ENCODE results near the gene TNIK. TPM values are rescaled to one million over a fixed set of nuclear protein-coding genes. Genes with fewer than 3 reads are reported as not detected.

Gene TNIK
- total and polyA plus RNA-seq, 2 of the 4 experiments (the other 2 are of a cell fraction) = 3.4 to 6.3 TPM

GRCh38 chr3:171301002-171301401, 159.2 kb downstream of the TNIK start:
- Histone ChIP-seq H3K14ac (replicated peaks; ENCODE audit: low read depth, low read length) (no peak overlapping the region), H2AK5ac (ENCODE audit: low read depth, low read length) (no peak overlapping the region), H3K9me1 (ENCODE audit: insufficient read depth, low read length) (no peaks in the 10 kb centered on the region), H2AFZ (replicated peaks; ENCODE audit: low read length, poor library complexity) (no peak overlapping the region), H3K27ac (ENCODE audit: insufficient read depth, low read length) (no peak overlapping the region), H3K4ac (ENCODE audit: low read depth, low read length) (no peak overlapping the region), H3K27me3 (ENCODE audit: control insufficient read depth, insufficient read depth, low read length) (peaks cover 3% of the 10 kb centered on the region; the same call in 1 of the 2 replicates), H3K4me2 (ENCODE audit: low read depth, low read length) (no peak overlapping the region), H3K4me3 (ENCODE audit: insufficient read depth, low read depth, low read length) (no peak overlapping the region), H4K91ac (ENCODE audit: insufficient read depth, low read depth, low read length) (no peak overlapping the region), H3K56ac (ENCODE audit: extremely low read depth, insufficient read depth, low read length) (no peak overlapping the region), H3K9ac (ENCODE audit: low read depth, low read length) (no peak overlapping the region), H3K18ac (ENCODE audit: low read depth, low read length) (no peak overlapping the region), H2BK15ac (ENCODE audit: low read depth, low read length) (no peak overlapping the region), H2BK120ac (ENCODE audit: low read depth, low read length) (no peak overlapping the region), H4K5ac (ENCODE audit: low read depth, low read length) (no peak overlapping the region), H4K20me1 (ENCODE audit: insufficient read depth, low read length) (no peaks in the 10 kb centered on the region), H2AK9ac (replicated peaks; ENCODE audit: low read depth, low read length, poor library complexity) (no peak overlapping the region), H3K9me3 (ENCODE audit: control insufficient read depth, insufficient read depth, low read length) (no peaks in the 10 kb centered on the region), H3K23ac (ENCODE audit: low read depth, low read length) (no peak overlapping the region), H3K4me1 (ENCODE audit: control insufficient read depth, insufficient read depth, low read length) (no peaks in the 10 kb centered on the region), H3K36me3 (ENCODE audit: control insufficient read depth, insufficient read depth, low read length) (no peaks in the 10 kb centered on the region), H2BK20ac (ENCODE audit: low read depth, low read length) (no peak overlapping the region), H4K8ac (ENCODE audit: low read depth in 2 of 2, low read length in 2 of 2) (no peak overlapping the region), H2BK5ac (ENCODE audit: low read depth, low read length, poor library complexity, severe bottlenecking) (no peak overlapping the region), H3K79me1 (ENCODE audit: low read depth in 1 of 2, low read length in 2 of 2) (no peaks in the 10 kb centered on the region; a peak in 1 of 4 replicates)
- no TSS peak for BruUV-seq (replicated peaks)
- in situ Hi-C loops (cut with MboI; ENCODE audit: low sequenced_read_pairs) = no loop called here
- DNase-seq = no peak
- CTCF ChIA-PET = interaction anchor here (0.5 kb wide), 1 partner anchor 55 kb away, joined by 4 read pairs; no protein-coding TSS in a partner anchor
- no peak for TF ChIP-seq MXI1 (IDR thresholded peaks at IDR 0.05; ENCODE audit: borderline replicate concordance, low read depth, low read length)
- dilution Hi-C loops (cut with HindIII; ENCODE audit: low sequenced_read_pairs, unreplicated experiment) = no loop called here
- ATAC-seq (ENCODE audit: low read depth) = no peak
- intact Hi-C loops (cut with micrococcal nuclease) = no loop called here
- POLR2A ChIA-PET (ENCODE audit: unreplicated experiment) = no interaction called here
- WGBS, 2 experiments (ENCODE audit: extremely low coverage in 2 of 2, insufficient read length in 1 of 2) = no CpG with 5 or more reads among the region's 1 CpG

Measured in IMR-90 (cell line).